ENCODE measurements around the gene NUTM2B. TPM values are rescaled to one million over a fixed set of nuclear protein-coding genes. Genes with fewer than 3 reads are reported as not detected.
"Not testable (repeated sequence)": the region's sequence is repeated elsewhere in the genome, so short reads cannot be mapped to it uniquely, and the experiment has no call there.

Gene NUTM2B
- total and polyA plus RNA-seq, 2 donors = 0.09 to 0.61 TPM

GRCh38 chr10:79685044-79685685 is 17.9 kb upstream of the NUTM2B start:
- H3K27ac ChIP-seq (ENCODE audit: low read depth in 1 of 2, low read length in 1 of 2) = not testable (repeated sequence)
- DNase-seq (ENCODE audit: low read depth in 6 of 9, low spot score in 9 of 9) = peak in 6 of 9 donors; percentile 2 to 45 (median 22)
- WGBS = 87% methylated on average over 21 of the region's 21 CpGs

GRCh38 chr10:79686595-79686994 is 16.4 kb upstream of the NUTM2B start:
- not testable (repeated sequence) for H3K9me3 ChIP-seq (ENCODE audit: control insufficient read depth in 2 of 2, insufficient read depth in 1 of 2, low read length in 1 of 2)
- 74% methylated on average over 4 of the region's 4 CpGs for WGBS

More at GRCh38 chr10:79685044-79685685, 17.9 kb upstream of the NUTM2B start:
- not testable (repeated sequence) for H3K4me3 ChIP-seq (ENCODE audit: low read length in 2 of 2); H3K4me1 ChIP-seq (ENCODE audit: control insufficient read depth in 2 of 2, insufficient read depth in 2 of 2, low read length in 2 of 2); H3K9me3 ChIP-seq (ENCODE audit: control insufficient read depth in 2 of 2, insufficient read depth in 1 of 2, low read length in 1 of 2); H3K27me3 ChIP-seq (ENCODE audit: control insufficient read depth in 2 of 2, insufficient read depth in 1 of 2, low read length in 1 of 2)
- peaks cover 0 to 10% of the 10 kb centered on the region in 2 donors for H3K36me3 ChIP-seq (ENCODE audit: control insufficient read depth in 2 of 2, insufficient read depth in 2 of 2, low read length in 1 of 2)

GRCh38 chr10:79687406-79688150 is 15.4 kb upstream of the NUTM2B start:
- DNase-seq (ENCODE audit: low read depth in 6 of 9, low spot score in 9 of 9); H3K27me3 ChIP-seq (ENCODE audit: control insufficient read depth in 2 of 2, insufficient read depth in 1 of 2, low read length in 1 of 2); H3K9me3 ChIP-seq (ENCODE audit: control insufficient read depth in 2 of 2, insufficient read depth in 1 of 2, low read length in 1 of 2); H3K27ac ChIP-seq (ENCODE audit: low read depth in 1 of 2, low read length in 1 of 2); H3K4me3 ChIP-seq (ENCODE audit: low read length in 2 of 2); H3K4me1 ChIP-seq (ENCODE audit: control insufficient read depth in 2 of 2, insufficient read depth in 2 of 2, low read length in 2 of 2): not testable (repeated sequence)
- peaks cover 0 to 10% of the 10 kb centered on the region in 2 donors for H3K36me3 ChIP-seq (ENCODE audit: control insufficient read depth in 2 of 2, insufficient read depth in 2 of 2, low read length in 1 of 2)
- WGBS = 98% methylated on average over 6 of the region's 6 CpGs

More at GRCh38 chr10:79686595-79686994, 16.4 kb upstream of the NUTM2B start:
- H3K27me3 ChIP-seq (ENCODE audit: control insufficient read depth in 2 of 2, insufficient read depth in 1 of 2, low read length in 1 of 2); H3K4me3 ChIP-seq (ENCODE audit: low read length in 2 of 2); H3K4me1 ChIP-seq (ENCODE audit: control insufficient read depth in 2 of 2, insufficient read depth in 2 of 2, low read length in 2 of 2); H3K27ac ChIP-seq (ENCODE audit: low read depth in 1 of 2, low read length in 1 of 2); DNase-seq (ENCODE audit: low read depth in 6 of 9, low spot score in 9 of 9): not testable (repeated sequence)
- H3K36me3 ChIP-seq (ENCODE audit: control insufficient read depth in 2 of 2, insufficient read depth in 2 of 2, low read length in 1 of 2) = peaks cover 0 to 10% of the 10 kb centered on the region in 2 donors

- H3K4me3 ChIP-seq (ENCODE audit: low read length in 2 of 2); H3K27me3 ChIP-seq (ENCODE audit: control insufficient read depth in 2 of 2, insufficient read depth in 1 of 2, low read length in 1 of 2); H3K27ac ChIP-seq (ENCODE audit: low read depth in 1 of 2, low read length in 1 of 2); H3K9me3 ChIP-seq (ENCODE audit: control insufficient read depth in 2 of 2, insufficient read depth in 1 of 2, low read length in 1 of 2); DNase-seq (ENCODE audit: low read depth in 6 of 9, low spot score in 9 of 9); H3K4me1 ChIP-seq (ENCODE audit: control insufficient read depth in 2 of 2, insufficient read depth in 2 of 2, low read length in 2 of 2): not testable (repeated sequence)
- WGBS = 52% methylated on average over 4 of the region's 4 CpGs
- H3K36me3 ChIP-seq (ENCODE audit: control insufficient read depth in 2 of 2, insufficient read depth in 2 of 2, low read length in 1 of 2) = peaks cover 0 to 10% of the 10 kb centered on the region in 2 donors
These were observed 14.2 kb upstream of the NUTM2B start for GRCh38 chr10:79688798-79689197.

GRCh38 chr10:79696596-79696995 is 6.4 kb upstream of the NUTM2B start:
- WGBS = 100% methylated on average over 2 of the region's 6 CpGs
- not testable (repeated sequence) for H3K9me3 ChIP-seq (ENCODE audit: control insufficient read depth in 2 of 2, insufficient read depth in 1 of 2, low read length in 1 of 2)

GRCh38 chr10:79697141-79697540 is 5.9 kb upstream of the NUTM2B start:
- WGBS = 37% methylated on average over 1 of the region's 5 CpGs
- H3K9me3 ChIP-seq (ENCODE audit: control insufficient read depth in 2 of 2, insufficient read depth in 1 of 2, low read length in 1 of 2); H3K27ac ChIP-seq (ENCODE audit: low read depth in 1 of 2, low read length in 1 of 2); H3K4me1 ChIP-seq (ENCODE audit: control insufficient read depth in 2 of 2, insufficient read depth in 2 of 2, low read length in 2 of 2); H3K4me3 ChIP-seq (ENCODE audit: low read length in 2 of 2); DNase-seq (ENCODE audit: low read depth in 6 of 9, low spot score in 9 of 9); H3K36me3 ChIP-seq (ENCODE audit: control insufficient read depth in 2 of 2, insufficient read depth in 2 of 2, low read length in 1 of 2); H3K27me3 ChIP-seq (ENCODE audit: control insufficient read depth in 2 of 2, insufficient read depth in 1 of 2, low read length in 1 of 2): not testable (repeated sequence)

More at GRCh38 chr10:79696596-79696995, 6.4 kb upstream of the NUTM2B start:
- H3K27ac ChIP-seq (ENCODE audit: low read depth in 1 of 2, low read length in 1 of 2); DNase-seq (ENCODE audit: low read depth in 6 of 9, low spot score in 9 of 9); H3K4me3 ChIP-seq (ENCODE audit: low read length in 2 of 2); H3K27me3 ChIP-seq (ENCODE audit: control insufficient read depth in 2 of 2, insufficient read depth in 1 of 2, low read length in 1 of 2); H3K36me3 ChIP-seq (ENCODE audit: control insufficient read depth in 2 of 2, insufficient read depth in 2 of 2, low read length in 1 of 2); H3K4me1 ChIP-seq (ENCODE audit: control insufficient read depth in 2 of 2, insufficient read depth in 2 of 2, low read length in 2 of 2): not testable (repeated sequence)

GRCh38 chr10:79700381-79700944 is 2.6 kb upstream of the NUTM2B start:
- H3K4me3 ChIP-seq (ENCODE audit: low read length in 2 of 2); H3K27me3 ChIP-seq (ENCODE audit: control insufficient read depth in 2 of 2, insufficient read depth in 1 of 2, low read length in 1 of 2); H3K9me3 ChIP-seq (ENCODE audit: control insufficient read depth in 2 of 2, insufficient read depth in 1 of 2, low read length in 1 of 2); H3K27ac ChIP-seq (ENCODE audit: low read depth in 1 of 2, low read length in 1 of 2); H3K4me1 ChIP-seq (ENCODE audit: control insufficient read depth in 2 of 2, insufficient read depth in 2 of 2, low read length in 2 of 2); H3K36me3 ChIP-seq (ENCODE audit: control insufficient read depth in 2 of 2, insufficient read depth in 2 of 2, low read length in 1 of 2); DNase-seq (ENCODE audit: low read depth in 6 of 9, low spot score in 9 of 9): not testable (repeated sequence)
- 97% methylated on average over 33 of the region's 37 CpGs for WGBS

GRCh38 chr10:79707017-79707416 is 4.0 kb downstream of the NUTM2B start:
- H3K27ac ChIP-seq (ENCODE audit: low read depth in 1 of 2, low read length in 1 of 2); H3K27me3 ChIP-seq (ENCODE audit: control insufficient read depth in 2 of 2, insufficient read depth in 1 of 2, low read length in 1 of 2); H3K9me3 ChIP-seq (ENCODE audit: control insufficient read depth in 2 of 2, insufficient read depth in 1 of 2, low read length in 1 of 2); H3K4me1 ChIP-seq (ENCODE audit: control insufficient read depth in 2 of 2, insufficient read depth in 2 of 2, low read length in 2 of 2); DNase-seq (ENCODE audit: low read depth in 6 of 9, low spot score in 9 of 9); H3K4me3 ChIP-seq (ENCODE audit: low read length in 2 of 2); H3K36me3 ChIP-seq (ENCODE audit: control insufficient read depth in 2 of 2, insufficient read depth in 2 of 2, low read length in 1 of 2): not testable (repeated sequence)
- no CpG with 5 or more reads among the region's 8 CpGs for WGBS

- H3K27me3 ChIP-seq (ENCODE audit: control insufficient read depth in 2 of 2, insufficient read depth in 1 of 2, low read length in 1 of 2); H3K4me1 ChIP-seq (ENCODE audit: control insufficient read depth in 2 of 2, insufficient read depth in 2 of 2, low read length in 2 of 2); H3K36me3 ChIP-seq (ENCODE audit: control insufficient read depth in 2 of 2, insufficient read depth in 2 of 2, low read length in 1 of 2); H3K4me3 ChIP-seq (ENCODE audit: low read length in 2 of 2); H3K27ac ChIP-seq (ENCODE audit: low read depth in 1 of 2, low read length in 1 of 2); H3K9me3 ChIP-seq (ENCODE audit: control insufficient read depth in 2 of 2, insufficient read depth in 1 of 2, low read length in 1 of 2); DNase-seq (ENCODE audit: low read depth in 6 of 9, low spot score in 9 of 9): not testable (repeated sequence)
- 98% methylated on average over 2 of the region's 3 CpGs for WGBS
These were observed 11.9 kb downstream of the NUTM2B start for GRCh38 chr10:79714976-79715375.
